NB4 (cell line): ENCODE measurements around the gene C5.

ENCODE experiments used
- CTCF ChIP-seq: IDR thresholded peaks from one replicate; pipeline ENCODE4 v1.5.1; 2012; ENCODE audit warnings: low read depth, low read length
- POLR2A ChIP-seq: IDR thresholded peaks from 2 replicates; pipeline ENCODE4 v1.6.1; 2011; ENCODE audit warnings: mild to moderate bottlenecking; ENCODE audit not compliant: insufficient read length; ENCODE audit errors: extremely low read depth
- TF ChIP-seq, protein P1 (sequence below): IDR thresholded peaks from 2 replicates; pipeline ENCODE4 v1.6.1; 2011; ENCODE audit warnings: low read depth, low read length

DNA sequence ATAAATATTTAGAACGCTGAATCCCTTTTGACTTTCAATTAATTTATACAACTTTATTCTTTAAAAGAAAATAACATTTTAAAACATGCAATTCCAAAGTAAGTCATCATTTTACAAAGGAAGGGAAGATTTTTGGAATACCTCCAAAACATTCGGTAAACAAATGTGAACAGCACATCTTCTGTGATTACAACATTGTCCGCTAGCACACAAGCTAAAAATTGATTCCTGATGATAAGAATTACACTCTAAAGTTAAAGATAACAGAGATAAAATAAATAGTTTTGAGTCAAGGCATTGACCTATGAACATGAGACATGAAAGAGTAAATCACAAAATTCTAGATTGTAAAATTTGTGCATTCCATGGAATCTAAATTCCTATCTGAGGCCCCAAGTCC is 67.2 kb downstream of the C5 start:
- TF ChIP-seq, protein P1, sequence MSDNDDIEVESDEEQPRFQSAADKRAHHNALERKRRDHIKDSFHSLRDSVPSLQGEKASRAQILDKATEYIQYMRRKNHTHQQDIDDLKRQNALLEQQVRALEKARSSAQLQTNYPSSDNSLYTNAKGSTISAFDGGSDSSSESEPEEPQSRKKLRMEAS, result no peak
- no peak for TF ChIP-seq CTCF
- TF ChIP-seq POLR2A, result no peak
